ENCODE measurements around the gene EID3.

GRCh38 chr12:104288635-104289274, 14.8 kb upstream of the EID3 start:
- TF ChIP-seq, protein P1, sequence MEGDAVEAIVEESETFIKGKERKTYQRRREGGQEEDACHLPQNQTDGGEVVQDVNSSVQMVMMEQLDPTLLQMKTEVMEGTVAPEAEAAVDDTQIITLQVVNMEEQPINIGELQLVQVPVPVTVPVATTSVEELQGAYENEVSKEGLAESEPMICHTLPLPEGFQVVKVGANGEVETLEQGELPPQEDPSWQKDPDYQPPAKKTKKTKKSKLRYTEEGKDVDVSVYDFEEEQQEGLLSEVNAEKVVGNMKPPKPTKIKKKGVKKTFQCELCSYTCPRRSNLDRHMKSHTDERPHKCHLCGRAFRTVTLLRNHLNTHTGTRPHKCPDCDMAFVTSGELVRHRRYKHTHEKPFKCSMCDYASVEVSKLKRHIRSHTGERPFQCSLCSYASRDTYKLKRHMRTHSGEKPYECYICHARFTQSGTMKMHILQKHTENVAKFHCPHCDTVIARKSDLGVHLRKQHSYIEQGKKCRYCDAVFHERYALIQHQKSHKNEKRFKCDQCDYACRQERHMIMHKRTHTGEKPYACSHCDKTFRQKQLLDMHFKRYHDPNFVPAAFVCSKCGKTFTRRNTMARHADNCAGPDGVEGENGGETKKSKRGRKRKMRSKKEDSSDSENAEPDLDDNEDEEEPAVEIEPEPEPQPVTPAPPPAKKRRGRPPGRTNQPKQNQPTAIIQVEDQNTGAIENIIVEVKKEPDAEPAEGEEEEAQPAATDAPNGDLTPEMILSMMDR (IDR thresholded peaks at IDR 0.05; ENCODE audit: poor library complexity, severe bottlenecking): peak; percentile 37
- TF ChIP-seq TAF1 (IDR thresholded peaks at IDR 0.05; ENCODE audit: low read depth): no peak
- TF ChIP-seq EZH2 (IDR thresholded peaks at IDR 0.05; ENCODE audit: borderline replicate concordance, insufficient read depth, low read length, poor library complexity, severe bottlenecking): no peak
- TF ChIP-seq, protein P2, sequence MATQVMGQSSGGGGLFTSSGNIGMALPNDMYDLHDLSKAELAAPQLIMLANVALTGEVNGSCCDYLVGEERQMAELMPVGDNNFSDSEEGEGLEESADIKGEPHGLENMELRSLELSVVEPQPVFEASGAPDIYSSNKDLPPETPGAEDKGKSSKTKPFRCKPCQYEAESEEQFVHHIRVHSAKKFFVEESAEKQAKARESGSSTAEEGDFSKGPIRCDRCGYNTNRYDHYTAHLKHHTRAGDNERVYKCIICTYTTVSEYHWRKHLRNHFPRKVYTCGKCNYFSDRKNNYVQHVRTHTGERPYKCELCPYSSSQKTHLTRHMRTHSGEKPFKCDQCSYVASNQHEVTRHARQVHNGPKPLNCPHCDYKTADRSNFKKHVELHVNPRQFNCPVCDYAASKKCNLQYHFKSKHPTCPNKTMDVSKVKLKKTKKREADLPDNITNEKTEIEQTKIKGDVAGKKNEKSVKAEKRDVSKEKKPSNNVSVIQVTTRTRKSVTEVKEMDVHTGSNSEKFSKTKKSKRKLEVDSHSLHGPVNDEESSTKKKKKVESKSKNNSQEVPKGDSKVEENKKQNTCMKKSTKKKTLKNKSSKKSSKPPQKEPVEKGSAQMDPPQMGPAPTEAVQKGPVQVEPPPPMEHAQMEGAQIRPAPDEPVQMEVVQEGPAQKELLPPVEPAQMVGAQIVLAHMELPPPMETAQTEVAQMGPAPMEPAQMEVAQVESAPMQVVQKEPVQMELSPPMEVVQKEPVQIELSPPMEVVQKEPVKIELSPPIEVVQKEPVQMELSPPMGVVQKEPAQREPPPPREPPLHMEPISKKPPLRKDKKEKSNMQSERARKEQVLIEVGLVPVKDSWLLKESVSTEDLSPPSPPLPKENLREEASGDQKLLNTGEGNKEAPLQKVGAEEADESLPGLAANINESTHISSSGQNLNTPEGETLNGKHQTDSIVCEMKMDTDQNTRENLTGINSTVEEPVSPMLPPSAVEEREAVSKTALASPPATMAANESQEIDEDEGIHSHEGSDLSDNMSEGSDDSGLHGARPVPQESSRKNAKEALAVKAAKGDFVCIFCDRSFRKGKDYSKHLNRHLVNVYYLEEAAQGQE (IDR thresholded peaks at IDR 0.05; ENCODE audit: borderline replicate concordance): peak; percentile 35
- TF ChIP-seq POLR2AphosphoS5 (IDR thresholded peaks at IDR 0.05): peak; percentile 71

Data from neural cell (in vitro differentiated cells).